Esophagus squamous epithelium (tissue), 5 donors: Measurements from ENCODE around the gene MSANTD7. TPM values are rescaled to one million over a fixed set of nuclear protein-coding genes. Genes with fewer than 3 reads are reported as not detected.
"Not testable (repeated sequence)": the region's sequence is repeated elsewhere in the genome, so short reads cannot be mapped to it uniquely, and the experiment has no call there.

Experiments used
- DNase-seq: peaks from one replicate; lab custom pipeline; 2025; lab: John Stamatoyannopoulos, UW
- H3K27ac ChIP-seq, 4 donors: fragments of 200-600 bp; sonication (generic); one replicate each; pipeline ENCODE4 v1.5.1; 2016 to 2019; ENCODE audit warnings: mild to moderate bottlenecking in 1 of 4
- H3K27me3 ChIP-seq, 4 donors: fragments of 200-600 bp; sonication (generic); 1 replicate in 3 of 4; 2 replicates in 1 of 4; pipeline versions ENCODE4 v1.5.1 to v1.6.0; 2017 to 2021; ENCODE audit warnings: antibody characterized with exemption in 1 of 4
- H3K36me3 ChIP-seq, 3 donors: fragments of 200-600 bp; sonication (generic); one replicate each; pipeline ENCODE4 v1.5.1; 2016 to 2019
- H3K4me1 ChIP-seq, 3 donors: fragments of 200-600 bp; sonication (generic); one replicate each; pipeline ENCODE4 v1.5.1; 2017 to 2019
- H3K4me3 ChIP-seq, 4 donors: fragments of 200-600 bp; sonication (generic); 1 replicate in 3 of 4; 2 replicates in 1 of 4; pipeline ENCODE4 v1.5.1; 2016 to 2019; ENCODE audit warnings: mild to moderate bottlenecking in 2 of 4, moderate library complexity in 1 of 4
- H3K9me3 ChIP-seq, 3 donors: fragments of 200-600 bp; sonication (generic); one replicate each; pipeline ENCODE4 v1.5.1; 2016 to 2019
- POLR2A ChIP-seq, 4 donors: fragments of 450-650 bp; IDR thresholded peaks; one replicate each; pipeline ENCODE4 v1.6.1; 2017; ENCODE audit warnings: antibody characterized with exemption in 4 of 4, mild to moderate bottlenecking in 4 of 4, moderate library complexity in 3 of 4
- WGBS, 2 donors: methylation state at CpG; one replicate each; pipeline ENCODE4 v1.1.5; 2018; 5-methylcytosine and 5-hydroxymethylcytosine counted together
- intact Hi-C: fragments of 100-400 bp; cut with DNase I; formaldehyde crosslinking; loops from one replicate; pipeline ENCODE4 v1.15.0; 2022
- total RNA-seq, 4 donors: library from RNA; depleted of rRNA; stranded (reverse); fragments of >200 nt; gene quantifications; one replicate each; pipeline ENCODE4 v1.1.0, GENCODE V29; 2016
- TF ChIP-seq, protein P1 (sequence below), 6 experiments: fragments of 450-650 bp in 4 of 6; fragments of 200-600 bp in 2 of 6; sonication (generic) in 2 of 6; IDR thresholded peaks; one replicate each; pipeline ENCODE4 v1.5.1; 2016 to 2019; ENCODE audit warnings: antibody characterized with exemption in 6 of 6, mild to moderate bottlenecking in 4 of 6, moderate library complexity in 4 of 6
- donor health status: DM: yes; HTN: yes; CAD: no.

The MSANTD7 gene
- total RNA-seq, 4 donors from 2014 or later, result 7.3 to 9.2 (median 8.2) TPM

DNA sequence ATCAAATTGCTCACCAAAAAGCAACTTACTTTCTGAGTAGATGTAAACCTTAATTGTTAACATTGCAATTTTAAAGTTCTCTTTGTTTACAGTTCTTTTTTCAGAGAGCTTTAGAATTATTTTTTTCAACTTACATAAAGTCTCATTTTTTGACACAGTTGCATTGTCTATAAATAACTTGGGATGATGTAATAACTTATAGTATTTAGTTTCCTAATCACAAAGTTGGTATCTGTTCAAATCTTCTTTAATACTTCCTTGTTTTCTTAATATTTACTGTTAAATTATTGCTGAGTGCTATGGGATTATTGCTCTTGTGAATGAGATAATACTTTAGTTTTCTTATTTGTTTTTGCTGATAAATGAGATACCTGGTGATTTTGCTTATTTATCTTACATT lies 21.7 kb downstream of the MSANTD7 start:
- H3K9me3 ChIP-seq, result no peaks in the 10 kb centered on the region
- TF ChIP-seq POLR2A (IDR thresholded peaks at IDR 0.05), result no peak
- TF ChIP-seq, protein P1, sequence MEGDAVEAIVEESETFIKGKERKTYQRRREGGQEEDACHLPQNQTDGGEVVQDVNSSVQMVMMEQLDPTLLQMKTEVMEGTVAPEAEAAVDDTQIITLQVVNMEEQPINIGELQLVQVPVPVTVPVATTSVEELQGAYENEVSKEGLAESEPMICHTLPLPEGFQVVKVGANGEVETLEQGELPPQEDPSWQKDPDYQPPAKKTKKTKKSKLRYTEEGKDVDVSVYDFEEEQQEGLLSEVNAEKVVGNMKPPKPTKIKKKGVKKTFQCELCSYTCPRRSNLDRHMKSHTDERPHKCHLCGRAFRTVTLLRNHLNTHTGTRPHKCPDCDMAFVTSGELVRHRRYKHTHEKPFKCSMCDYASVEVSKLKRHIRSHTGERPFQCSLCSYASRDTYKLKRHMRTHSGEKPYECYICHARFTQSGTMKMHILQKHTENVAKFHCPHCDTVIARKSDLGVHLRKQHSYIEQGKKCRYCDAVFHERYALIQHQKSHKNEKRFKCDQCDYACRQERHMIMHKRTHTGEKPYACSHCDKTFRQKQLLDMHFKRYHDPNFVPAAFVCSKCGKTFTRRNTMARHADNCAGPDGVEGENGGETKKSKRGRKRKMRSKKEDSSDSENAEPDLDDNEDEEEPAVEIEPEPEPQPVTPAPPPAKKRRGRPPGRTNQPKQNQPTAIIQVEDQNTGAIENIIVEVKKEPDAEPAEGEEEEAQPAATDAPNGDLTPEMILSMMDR (IDR thresholded peaks at IDR 0.05), result no peak
- H3K27ac ChIP-seq, result no peak overlapping the region
- peaks cover 0 to 91% (median 7%) of the 10 kb centered on the region in 3 donors for H3K36me3 ChIP-seq
- no peak overlapping the region for H3K4me3 ChIP-seq
- H3K4me1 ChIP-seq, result no peaks in the 10 kb centered on the region
- no peak for DNase-seq
- intact Hi-C loops, result no loop called here
- no peaks in the 10 kb centered on the region for H3K27me3 ChIP-seq

DNA sequence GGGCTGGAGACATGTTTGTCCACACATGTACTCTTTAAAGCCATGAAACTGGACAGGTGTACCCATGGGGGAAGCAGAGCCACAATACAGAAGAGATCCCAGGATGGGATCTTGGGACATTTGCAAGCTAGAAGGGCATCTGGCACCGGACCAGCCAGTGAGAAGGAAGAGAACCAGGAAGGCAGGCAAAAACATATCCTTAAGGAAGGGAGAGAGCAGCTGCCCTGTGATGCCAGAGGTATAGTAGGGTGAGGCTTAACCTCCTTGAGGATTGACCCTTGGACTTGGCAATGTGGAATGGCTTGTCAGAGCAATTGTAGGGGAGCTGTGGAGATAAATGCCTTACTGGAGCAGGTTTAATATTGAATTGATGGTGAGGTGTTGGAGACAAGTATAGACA lies 22.7 kb downstream of the MSANTD7 start:
- Histone ChIP-seq H3K27me3 (no peaks in the 10 kb centered on the region), H3K27ac (no peak overlapping the region), H3K36me3 (peaks cover 0 to 86% (median 7%) of the 10 kb centered on the region in 3 donors), H3K9me3 (no peaks in the 10 kb centered on the region), H3K4me3 (no peak overlapping the region), H3K4me1 (no peaks in the 10 kb centered on the region)
- intact Hi-C loops, result no loop called here
- TF ChIP-seq, protein P1 (IDR thresholded peaks at IDR 0.05), result no peak
- TF ChIP-seq POLR2A (IDR thresholded peaks at IDR 0.05), result no peak
- WGBS, 2 donors, result 100% methylated on average over 1 of the region's 1 CpG
- DNase-seq, result no peak

DNA sequence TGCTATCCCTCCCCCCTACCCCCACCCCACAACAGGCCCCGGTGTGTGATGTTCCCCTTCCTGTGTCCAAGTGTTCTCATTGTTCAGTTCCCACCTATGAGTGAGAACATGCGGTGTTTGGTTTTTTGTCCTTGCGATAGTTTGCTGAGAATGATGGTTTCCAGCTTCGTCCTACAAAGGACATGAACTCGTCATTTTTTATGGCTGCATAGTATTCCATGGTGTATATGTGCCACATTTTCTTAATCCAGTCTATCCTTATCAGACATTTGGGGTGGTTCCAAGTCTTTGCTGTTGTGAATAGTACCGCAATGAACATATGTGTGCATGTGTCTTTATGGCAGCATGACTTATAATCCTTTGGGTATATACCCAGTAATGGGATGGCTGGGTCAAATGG lies 26.4 kb downstream of the MSANTD7 start:
- H3K4me3 ChIP-seq, H3K9me3 ChIP-seq, DNase-seq, H3K27ac ChIP-seq, intact Hi-C loops, H3K27me3 ChIP-seq, H3K4me1 ChIP-seq: not testable (repeated sequence)
- peaks cover 0 to 88% (median 9%) of the 10 kb centered on the region in 3 donors for H3K36me3 ChIP-seq
- 95% methylated on average over 4 to 6 of the region's 6 CpGs for WGBS, 2 donors

- 90 to 97% methylated on average over 3 of the region's 3 CpGs for WGBS, 2 donors
- H3K4me3 ChIP-seq, H3K27ac ChIP-seq, intact Hi-C loops, H3K9me3 ChIP-seq, H3K27me3 ChIP-seq, DNase-seq, H3K4me1 ChIP-seq: not testable (repeated sequence)
- H3K36me3 ChIP-seq, result peaks cover 0 to 92% (median 13%) of the 10 kb centered on the region in 3 donors
These were observed 26.8 kb downstream of the MSANTD7 start for GRCh38 chr10:14864871-14865270.

- no peak for TF ChIP-seq POLR2A (IDR thresholded peaks at IDR 0.05)
- intact Hi-C loops, result loop anchor here (10.0 kb wide), 1 partner anchor 82 kb away; the partner anchor contains the start of genes DCLRE1C and MEIG1
- peaks cover 0 to 15% (median 10%) of the 10 kb centered on the region in 3 donors for H3K4me1 ChIP-seq
- no peak overlapping the region for H3K4me3 ChIP-seq
- H3K27me3 ChIP-seq, result no peaks in the 10 kb centered on the region
- 41 to 53% methylated on average over 2 of the region's 2 CpGs for WGBS, 2 donors
- no peak overlapping the region for H3K27ac ChIP-seq
- H3K36me3 ChIP-seq, result peaks cover 0 to 33% (median 9%) of the 10 kb centered on the region in 3 donors
- DNase-seq, result no peak
- no peaks in the 10 kb centered on the region for H3K9me3 ChIP-seq
These were observed 35.1 kb downstream of the MSANTD7 start for GRCh38 chr10:14873090-14873760.

- DNase-seq, result no peak
- Histone ChIP-seq H3K27ac (no peak overlapping the region), H3K27me3 (no peaks in the 10 kb centered on the region), H3K9me3 (no peaks in the 10 kb centered on the region), H3K36me3 (peaks cover 0 to 8% (median 0%) of the 10 kb centered on the region in 3 donors), H3K4me3 (no peak overlapping the region), H3K4me1 (peaks cover 0 to 31% (median 15%) of the 10 kb centered on the region in 3 donors)
- TF ChIP-seq, protein P1 (IDR thresholded peaks at IDR 0.05), result no peak
- no peak for TF ChIP-seq POLR2A (IDR thresholded peaks at IDR 0.05)
- intact Hi-C loops, result loop anchor here (10.0 kb wide), 1 partner anchor 79 kb away; the partner anchor contains the start of genes DCLRE1C and MEIG1
- 86 to 90% methylated on average over 12 of the region's 12 CpGs for WGBS, 2 donors
These were observed 37.8 kb downstream of the MSANTD7 start for GRCh38 chr10:14875941-14876340.
